OCI-LY3 (cell line): ENCODE data around the gene CNR2.
A peak's percentile ranks its signal among the peaks of the same experiment; 100 is the strongest.

Experiments used
- H2AFZ ChIP-seq: fragments of 200-600, 300-600 bp; shearing (Covaris generic); 2 replicates; pipeline ENCODE4 v1.6.0; 2014; ENCODE audit warnings: antibody characterized with exemption, low read depth, low read length
- H3K27ac ChIP-seq: fragments of 200-600, 300-600 bp; sonication (generic); 2 replicates; pipeline ENCODE4 v1.5.1; 2014; ENCODE audit warnings: mild to moderate bottlenecking, low read length, moderate library complexity, mixed read lengths
- H3K27me3 ChIP-seq: fragments of 200-600, 300-600 bp; sonication (generic); 2 replicates; pipeline ENCODE4 v1.6.1; 2014; ENCODE audit warnings: low read depth, low read length, mixed read lengths
- H3K36me3 ChIP-seq: fragments of 200-600, 300-600 bp; sonication (generic); replicated peaks from 2 replicates; pipeline ENCODE3; 2014; ENCODE audit warnings: low read depth, low read length, mixed read lengths
- H3K4me1 ChIP-seq: fragments of 300-600, 200-600 bp; sonication (generic); 2 replicates; pipeline ENCODE4 v1.6.1; 2014; ENCODE audit warnings: low read length, mixed read lengths
- H3K4me2 ChIP-seq: fragments of 200-600, 300-600 bp; sonication (generic); 2 replicates; pipeline ENCODE4 v1.6.1; 2014; ENCODE audit warnings: low read length, mixed read lengths
- H3K4me3 ChIP-seq: fragments of 300-600, 200-600 bp; sonication (generic); 2 replicates; pipeline ENCODE4 v1.5.1; 2014; ENCODE audit warnings: antibody characterized with exemption, mild to moderate bottlenecking, low read length, moderate library complexity
- H3K79me2 ChIP-seq: fragments of 300-600, 200-600 bp; shearing (Covaris generic); 2 replicates; pipeline ENCODE4 v1.6.1; 2014; ENCODE audit warnings: mild to moderate bottlenecking, low read length, mixed read lengths
- H3K9ac ChIP-seq: fragments of 300-600, 200-600 bp; shearing (Covaris generic); 2 replicates; pipeline ENCODE4 v1.6.0; 2014; ENCODE audit warnings: mild to moderate bottlenecking, low read length, moderate library complexity
- H3K9me3 ChIP-seq: fragments of 200-600, 300-600 bp; shearing (Covaris generic); 2 replicates; pipeline ENCODE4 v1.6.1; 2014; ENCODE audit warnings: low read length, mixed read lengths; ENCODE audit not compliant: insufficient read depth
- H4K20me1 ChIP-seq: fragments of 200-600, 300-600 bp; sonication (generic); 2 replicates; pipeline ENCODE4 v1.6.1; 2016; ENCODE audit warnings: low read length, mixed read lengths; ENCODE audit not compliant: insufficient read depth
- CTCF ChIP-seq: fragments of 200-600, 300-600 bp; sonication (generic); IDR thresholded peaks from 2 replicates; pipeline ENCODE4 v1.5.1; 2014; ENCODE audit warnings: antibody characterized with exemption, low read length, low read depth
- EZH2phosphoT487 ChIP-seq: fragments of 200-600 bp; shearing (Covaris generic); IDR thresholded peaks from 2 replicates; pipeline ENCODE4 v1.6.1; 2018; ENCODE audit warnings: antibody characterized with exemption, mixed run types, low read depth

The CNR2 gene

GRCh38 chr1:23867895-23868556 is 45.1 kb downstream of the CNR2 start, which contains the start of gene FUCA1:
TSS of gene FUCA1 (minus strand) at chr1:23868290. CDS start at chr1:23868286, 4 bp downstream.
- H3K4me2 ChIP-seq, result peak within 1 kb of the TSS; percentile 95
- H2AFZ ChIP-seq, result peak within 1 kb of the TSS; percentile 49
- H4K20me1 ChIP-seq, result no peaks in the 10 kb centered on the region
- no peak for TF ChIP-seq EZH2phosphoT487
- peak; percentile 64 for TF ChIP-seq CTCF
- peak within 1 kb of the TSS; percentile 86 for H3K27ac ChIP-seq
- peak within 1 kb of the TSS; percentile 91 for H3K4me3 ChIP-seq
- H3K36me3 ChIP-seq, result peaks cover 29% of the 10 kb centered on the region
- no peaks in the 10 kb centered on the region for H3K9me3 ChIP-seq
- peaks cover 25% of the 10 kb centered on the region for H3K4me1 ChIP-seq
- H3K79me2 ChIP-seq, result peaks cover 14% of the 10 kb centered on the region
- no peaks in the 10 kb centered on the region for H3K27me3 ChIP-seq
- peak within 1 kb of the TSS; percentile 71 for H3K9ac ChIP-seq

- peaks cover 14% of the 10 kb centered on the region for H3K79me2 ChIP-seq
- H3K4me2 ChIP-seq, result peak overlapping the region; percentile 95
- H3K4me1 ChIP-seq, result peaks cover 25% of the 10 kb centered on the region
- H3K9ac ChIP-seq, result peak overlapping the region; percentile 71
- no peaks in the 10 kb centered on the region for H3K9me3 ChIP-seq
- no peaks in the 10 kb centered on the region for H3K27me3 ChIP-seq
- H3K4me3 ChIP-seq, result peak overlapping the region; percentile 91
- no peaks in the 10 kb centered on the region for H4K20me1 ChIP-seq
- no peak overlapping the region for H2AFZ ChIP-seq
- H3K27ac ChIP-seq, result no peak overlapping the region
- no peak for TF ChIP-seq CTCF
- no peak for TF ChIP-seq EZH2phosphoT487
- H3K36me3 ChIP-seq, result peaks cover 28% of the 10 kb centered on the region
Observed at GRCh38 chr1:23867542-23867894, 45.6 kb downstream of the CNR2 start.

GRCh38 chr1:23865543-23865930 is 47.6 kb downstream of the CNR2 start:
- H3K27me3 ChIP-seq, result no peaks in the 10 kb centered on the region
- H4K20me1 ChIP-seq, result no peaks in the 10 kb centered on the region
- H3K9ac ChIP-seq, result no peak overlapping the region
- H3K9me3 ChIP-seq, result no peaks in the 10 kb centered on the region
- H3K79me2 ChIP-seq, result peaks cover 14% of the 10 kb centered on the region
- H3K27ac ChIP-seq, result no peak overlapping the region
- no peak overlapping the region for H2AFZ ChIP-seq
- no peak overlapping the region for H3K4me3 ChIP-seq
- peaks cover 25% of the 10 kb centered on the region for H3K4me1 ChIP-seq
- no peak overlapping the region for H3K4me2 ChIP-seq
- TF ChIP-seq CTCF (no peak), EZH2phosphoT487 (no peak)
- peaks cover 24% of the 10 kb centered on the region for H3K36me3 ChIP-seq

- no peak for TF ChIP-seq CTCF
- no peak for TF ChIP-seq EZH2phosphoT487
- H3K4me1 ChIP-seq, result peaks cover 25% of the 10 kb centered on the region
- no peak overlapping the region for H3K4me2 ChIP-seq
- peaks cover 14% of the 10 kb centered on the region for H3K79me2 ChIP-seq
- H3K27me3 ChIP-seq, result no peaks in the 10 kb centered on the region
- H2AFZ ChIP-seq, result no peak overlapping the region
- peaks cover 24% of the 10 kb centered on the region for H3K36me3 ChIP-seq
- no peaks in the 10 kb centered on the region for H4K20me1 ChIP-seq
- H3K4me3 ChIP-seq, result no peak overlapping the region
- no peaks in the 10 kb centered on the region for H3K9me3 ChIP-seq
- H3K27ac ChIP-seq, result no peak overlapping the region
- H3K9ac ChIP-seq, result no peak overlapping the region
Observed at GRCh38 chr1:23864801-23865542, 48.2 kb downstream of the CNR2 start.
